Fibroblast of mammary gland (primary cell): Measurements from ENCODE around the gene GYPC.

Source experiments
- DNase-seq: peaks from one replicate; pipeline ENCODE4 v3.0.0-alpha.2; 2010; ENCODE audit warnings: low read depth
- H3K4me3 ChIP-seq: 2 replicates; pipeline ENCODE4 v1.5.1; 2011; ENCODE audit warnings: low read depth, mild to moderate bottlenecking, low read length, moderate library complexity; ENCODE audit not compliant: control insufficient read depth
- TF ChIP-seq, protein P1 (sequence below): conservative IDR thresholded peaks from 2 replicates; pipeline ENCODE4 v1.5.1; 2011; ENCODE audit warnings: low read depth, low read length, inconsistent platforms; ENCODE audit not compliant: control insufficient read depth, insufficient read depth

Gene GYPC

DNA sequence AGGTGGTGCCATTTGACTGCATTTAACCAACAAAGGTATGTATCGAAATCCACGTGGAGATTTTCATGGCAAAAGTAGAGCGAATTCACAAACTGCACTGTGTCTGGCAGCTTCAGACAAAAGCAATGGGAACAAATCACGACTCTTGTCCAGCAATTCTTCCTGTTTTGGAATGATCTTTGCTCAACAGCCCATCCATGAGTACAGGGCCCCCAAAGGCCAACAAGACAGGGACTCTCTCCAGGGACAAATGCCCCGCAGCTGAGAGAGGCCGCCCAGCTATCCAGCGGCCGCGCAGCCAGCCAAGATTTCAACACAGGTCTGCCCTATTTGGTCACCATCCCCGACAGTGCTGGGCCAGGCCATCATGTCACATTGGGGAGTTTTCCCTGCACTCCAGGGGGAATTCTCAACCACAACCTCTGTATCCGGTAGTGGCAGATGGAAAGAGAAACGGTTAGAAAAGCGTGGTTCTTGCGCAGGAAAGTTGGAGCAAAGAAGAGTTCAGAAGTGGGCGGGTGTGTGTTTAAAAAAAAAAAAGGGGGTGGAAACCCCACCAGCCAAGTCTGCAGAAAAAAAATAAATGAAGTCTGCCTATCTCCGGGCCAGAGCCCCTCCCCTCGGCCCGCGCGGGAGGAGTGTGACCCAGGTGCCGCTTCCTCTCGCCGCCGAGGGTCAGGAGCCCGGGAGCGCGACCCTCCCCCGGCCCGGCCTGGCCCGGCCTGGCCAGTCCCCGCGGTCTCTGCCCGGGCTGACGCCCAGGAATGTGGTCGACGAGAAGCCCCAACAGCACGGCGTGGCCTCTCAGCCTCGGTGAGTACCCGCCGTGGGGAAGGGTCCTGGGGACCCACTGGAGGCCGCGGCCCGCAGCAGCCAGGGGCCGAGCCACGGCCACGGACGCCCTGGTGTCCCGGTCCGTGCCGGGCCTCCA, at the start of gene GYPC:
Gene GYPC (plus strand): TSS at position 659 of the 931 bp plus-strand sequence. CDS start 106 bp downstream, at position 765.
- DNase-seq, result peak; percentile 78
- peak within 1 kb of the TSS; percentile 76 for H3K4me3 ChIP-seq
- TF ChIP-seq, protein P1, sequence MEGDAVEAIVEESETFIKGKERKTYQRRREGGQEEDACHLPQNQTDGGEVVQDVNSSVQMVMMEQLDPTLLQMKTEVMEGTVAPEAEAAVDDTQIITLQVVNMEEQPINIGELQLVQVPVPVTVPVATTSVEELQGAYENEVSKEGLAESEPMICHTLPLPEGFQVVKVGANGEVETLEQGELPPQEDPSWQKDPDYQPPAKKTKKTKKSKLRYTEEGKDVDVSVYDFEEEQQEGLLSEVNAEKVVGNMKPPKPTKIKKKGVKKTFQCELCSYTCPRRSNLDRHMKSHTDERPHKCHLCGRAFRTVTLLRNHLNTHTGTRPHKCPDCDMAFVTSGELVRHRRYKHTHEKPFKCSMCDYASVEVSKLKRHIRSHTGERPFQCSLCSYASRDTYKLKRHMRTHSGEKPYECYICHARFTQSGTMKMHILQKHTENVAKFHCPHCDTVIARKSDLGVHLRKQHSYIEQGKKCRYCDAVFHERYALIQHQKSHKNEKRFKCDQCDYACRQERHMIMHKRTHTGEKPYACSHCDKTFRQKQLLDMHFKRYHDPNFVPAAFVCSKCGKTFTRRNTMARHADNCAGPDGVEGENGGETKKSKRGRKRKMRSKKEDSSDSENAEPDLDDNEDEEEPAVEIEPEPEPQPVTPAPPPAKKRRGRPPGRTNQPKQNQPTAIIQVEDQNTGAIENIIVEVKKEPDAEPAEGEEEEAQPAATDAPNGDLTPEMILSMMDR, result no peak

DNA sequence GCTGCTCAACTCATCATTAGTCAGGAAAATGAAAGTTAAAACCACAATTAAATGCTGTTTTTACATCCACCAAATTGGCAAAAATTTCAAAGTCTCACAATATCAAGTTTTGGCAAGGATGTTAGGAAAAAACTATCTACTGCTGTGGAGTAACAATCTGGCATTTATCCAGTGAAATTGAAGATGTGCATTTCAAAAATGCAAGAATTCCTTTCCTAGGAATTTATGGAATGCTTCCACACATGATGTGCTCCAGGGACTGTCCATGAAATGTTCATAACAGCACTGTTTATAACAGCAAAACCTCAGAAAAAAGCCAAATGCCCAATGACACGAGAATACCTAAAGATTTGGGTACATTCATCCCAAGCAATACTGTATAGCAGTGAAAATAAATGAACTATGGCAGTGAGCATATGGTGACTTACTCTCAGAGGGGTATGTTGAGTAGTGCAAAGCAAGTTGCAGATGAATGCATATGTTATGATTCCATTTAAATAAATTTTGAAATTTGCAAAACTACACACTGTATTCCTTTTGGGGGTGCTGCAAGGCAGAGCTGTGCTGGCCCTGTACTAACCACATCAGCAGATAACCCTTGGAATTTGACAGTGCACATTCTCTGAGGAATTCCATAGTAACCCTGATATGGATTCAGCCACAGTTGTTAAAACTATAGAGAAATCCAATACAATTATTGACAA, 41.3 kb upstream of the GYPC start:
- DNase-seq, result peak; percentile 12
- TF ChIP-seq, protein P1, result no peak
- no peak overlapping the region for H3K4me3 ChIP-seq

- no peak for DNase-seq
- TF ChIP-seq, protein P1, result no peak
- H3K4me3 ChIP-seq, result no peak overlapping the region
These were observed 39.3 kb upstream of the GYPC start for GRCh38 chr2:126616606-126617069.

DNA sequence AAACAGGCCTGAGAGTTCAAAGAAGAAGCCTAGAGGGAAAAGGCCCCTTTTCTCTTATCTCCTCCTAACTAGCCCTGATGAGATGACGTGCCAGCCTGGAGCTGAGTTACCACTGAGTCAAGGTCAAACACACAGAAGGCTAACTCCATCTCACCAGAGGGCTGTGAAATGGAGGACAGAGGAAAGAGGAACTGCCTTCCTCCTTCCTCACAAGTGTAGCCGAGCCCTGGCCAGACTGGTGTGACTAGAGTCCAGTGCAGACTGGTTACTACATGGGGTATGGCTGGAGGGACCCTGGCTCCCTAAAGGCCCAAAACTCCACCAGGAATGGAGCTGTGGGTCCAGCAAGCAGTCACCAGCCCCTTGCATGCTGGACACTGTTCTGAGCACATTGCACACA, 35.7 kb upstream of the GYPC start:
- TF ChIP-seq, protein P1, result no peak
- DNase-seq, result no peak
- H3K4me3 ChIP-seq, result no peak overlapping the region

- TF ChIP-seq, protein P1, result no peak
- no peak overlapping the region for H3K4me3 ChIP-seq
- DNase-seq, result no peak
These were observed 33.0 kb upstream of the GYPC start for GRCh38 chr2:126623000-126623399.

DNA sequence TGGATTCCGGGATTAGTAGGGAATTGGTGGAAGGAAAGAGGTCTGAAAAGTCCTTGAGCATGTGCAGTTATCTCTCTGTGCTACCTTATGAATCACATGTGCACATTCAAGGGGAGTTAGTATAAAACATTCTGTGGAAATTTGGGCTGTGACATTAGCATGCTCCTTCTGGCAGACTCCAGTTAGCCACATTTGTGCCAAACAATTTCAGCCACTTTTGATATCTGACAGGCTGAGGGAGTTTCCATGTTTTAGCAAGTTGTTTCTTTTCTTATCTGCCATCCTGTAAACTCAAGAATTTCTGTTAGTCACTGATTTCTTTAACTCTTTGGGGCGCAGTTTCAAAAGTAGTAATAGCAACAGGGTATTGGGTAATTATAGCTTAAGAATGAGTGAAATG, 28.3 kb upstream of the GYPC start:
- no peak overlapping the region for H3K4me3 ChIP-seq
- no peak for DNase-seq
- TF ChIP-seq, protein P1, result no peak
